ENCODE results near the gene SYT1. TPM values are rescaled to one million over a fixed set of nuclear protein-coding genes. Genes with fewer than 3 reads are reported as not detected.

SYT1 gene
- total RNA-seq, 2 donors from 2014 or later, result 6.1 to 11.5 TPM

GRCh38 chr12:79455286-79455685 is 590.7 kb downstream of the SYT1 start:
- 32% methylated on average over 2 of the region's 2 CpGs for WGBS
- H3K27me3 ChIP-seq (replicated peaks; ENCODE audit: insufficient read depth), result no peaks in the 10 kb centered on the region
- no peaks in the 10 kb centered on the region for H3K9me3 ChIP-seq
- no peak for DNase-seq (ENCODE audit: low spot score)
- peak overlapping the region in 1 of 2 donors; percentile 4 for H3K27ac ChIP-seq
- no peak overlapping the region for H3K4me3 ChIP-seq
- no peaks in the 10 kb centered on the region for H3K4me1 ChIP-seq (replicated peaks)
- TF ChIP-seq POLR2A (IDR thresholded peaks at IDR 0.05) (no peak), POLR2AphosphoS5 (IDR thresholded peaks at IDR 0.05) (no peak), CTCF (IDR thresholded peaks at IDR 0.05) (no peak)
- H3K36me3 ChIP-seq, result no peaks in the 10 kb centered on the region
- intact Hi-C loops (cut with DNase I), result no loop called here

- H3K9me3 ChIP-seq, result no peaks in the 10 kb centered on the region
- no peak for TF ChIP-seq POLR2AphosphoS5 (IDR thresholded peaks at IDR 0.05)
- no peak for TF ChIP-seq CTCF (IDR thresholded peaks at IDR 0.05)
- no peak for TF ChIP-seq POLR2A (IDR thresholded peaks at IDR 0.05)
- H3K27ac ChIP-seq, result no peak overlapping the region
- H3K4me1 ChIP-seq (replicated peaks), result no peaks in the 10 kb centered on the region
- WGBS, result 42% methylated on average over 4 of the region's 4 CpGs
- H3K36me3 ChIP-seq, result no peaks in the 10 kb centered on the region
- intact Hi-C loops (cut with DNase I), result no loop called here
- no peak for DNase-seq (ENCODE audit: low spot score)
- H3K4me3 ChIP-seq, result no peak overlapping the region
- H3K27me3 ChIP-seq (replicated peaks; ENCODE audit: insufficient read depth), result no peaks in the 10 kb centered on the region
These were observed 617.7 kb downstream of the SYT1 start for GRCh38 chr12:79482323-79482722.

GRCh38 chr12:79482921-79483320 is 618.3 kb downstream of the SYT1 start:
- Histone ChIP-seq H3K36me3 (no peaks in the 10 kb centered on the region), H3K4me1 (replicated peaks) (no peaks in the 10 kb centered on the region), H3K9me3 (no peaks in the 10 kb centered on the region), H3K27ac (no peak overlapping the region), H3K4me3 (no peak overlapping the region), H3K27me3 (replicated peaks; ENCODE audit: insufficient read depth) (no peaks in the 10 kb centered on the region)
- DNase-seq (ENCODE audit: low spot score), result no peak
- WGBS, result 71% methylated on average over 2 of the region's 2 CpGs
- intact Hi-C loops (cut with DNase I), result no loop called here
- no peak for TF ChIP-seq POLR2A (IDR thresholded peaks at IDR 0.05)
- no peak for TF ChIP-seq POLR2AphosphoS5 (IDR thresholded peaks at IDR 0.05)
- TF ChIP-seq CTCF (IDR thresholded peaks at IDR 0.05), result no peak

GRCh38 chr12:79486154-79486553 is 621.6 kb downstream of the SYT1 start:
- 91% methylated on average over 3 of the region's 3 CpGs for WGBS
- H3K27me3 ChIP-seq (replicated peaks; ENCODE audit: insufficient read depth), result no peaks in the 10 kb centered on the region
- no peaks in the 10 kb centered on the region for H3K4me1 ChIP-seq (replicated peaks)
- H3K4me3 ChIP-seq, result no peak overlapping the region
- TF ChIP-seq POLR2AphosphoS5 (IDR thresholded peaks at IDR 0.05) (no peak), POLR2A (IDR thresholded peaks at IDR 0.05) (no peak), CTCF (IDR thresholded peaks at IDR 0.05) (no peak)
- no peaks in the 10 kb centered on the region for H3K9me3 ChIP-seq
- no peak for DNase-seq (ENCODE audit: low spot score)
- no peak overlapping the region for H3K27ac ChIP-seq
- no peaks in the 10 kb centered on the region for H3K36me3 ChIP-seq
- intact Hi-C loops (cut with DNase I), result no loop called here

- intact Hi-C loops (cut with DNase I), result no loop called here
- no peaks in the 10 kb centered on the region for H3K27me3 ChIP-seq (replicated peaks; ENCODE audit: insufficient read depth)
- no peaks in the 10 kb centered on the region for H3K4me1 ChIP-seq (replicated peaks)
- no peak for DNase-seq (ENCODE audit: low spot score)
- no peaks in the 10 kb centered on the region for H3K9me3 ChIP-seq
- H3K36me3 ChIP-seq, result no peaks in the 10 kb centered on the region
- H3K27ac ChIP-seq, result no peak overlapping the region
- TF ChIP-seq POLR2AphosphoS5 (IDR thresholded peaks at IDR 0.05) (no peak), CTCF (IDR thresholded peaks at IDR 0.05) (no peak), POLR2A (IDR thresholded peaks at IDR 0.05) (no peak)
- WGBS, result 67% methylated on average over 3 of the region's 3 CpGs
- no peak overlapping the region for H3K4me3 ChIP-seq
These were observed 623.0 kb downstream of the SYT1 start for GRCh38 chr12:79487386-79488110.

All from prostate gland (tissue), 2 donors.